Sciatic nerve (tissue), 2 donors: ENCODE measurements around the gene FSHB. TPM values are rescaled to one million over a fixed set of nuclear protein-coding genes. Genes with fewer than 3 reads are reported as not detected.
"Not testable (repeated sequence)": the region's sequence is repeated elsewhere in the genome, so short reads cannot be mapped to it uniquely, and the experiment has no call there.

Source experiments
- ATAC-seq: fragments of 200-7000 bp; cut with Tn5 transposase; one replicate; pipeline ENCODE4 v1.9.1; 2020; ENCODE audit warnings: mild to moderate bottlenecking, moderate library complexity
- DNase-seq: peaks from one replicate; pipeline ENCODE4 v3.0.0-alpha.2; 2020; ENCODE audit warnings: low spot score
- intact Hi-C: fragments of 100-400 bp; cut with DNase I; formaldehyde crosslinking; loops from one replicate; pipeline ENCODE4 v1.14.2; 2022
- total RNA-seq: library from RNA; stranded (reverse); fragmentation: NEBNext Ultra II Directional; extraction: Animal tissue kit (Norgen Biotek cat#: 25700); gene quantifications from one replicate; pipeline ENCODE4 v1.2.1, GENCODE V29; 2021
- donor health status: DM: no; HTN: no; CAD: no.
- donor health status: DM: no; HTN: no; CAD: no.

FSHB gene
- not detected for total RNA-seq

DNA sequence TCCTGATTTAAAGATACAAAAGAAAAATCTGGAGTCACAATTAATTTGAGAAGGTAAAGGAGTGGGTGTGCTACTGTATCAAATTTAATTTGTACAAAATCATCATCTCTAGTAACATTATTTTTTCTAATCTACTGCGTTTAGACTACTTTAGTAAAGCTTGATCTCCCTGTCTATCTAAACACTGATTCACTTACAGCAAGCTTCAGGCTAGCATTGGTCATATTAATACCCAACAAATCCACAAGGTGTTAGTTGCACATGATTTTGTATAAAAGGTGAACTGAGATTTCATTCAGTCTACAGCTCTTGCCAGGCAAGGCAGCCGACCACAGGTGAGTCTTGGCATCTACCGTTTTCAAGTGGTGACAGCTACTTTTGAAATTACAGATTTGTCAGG, at the start of gene FSHB:
Gene FSHB (plus strand): TSS at position 301 of the 400 bp plus-strand sequence. CDS start 889 bp downstream, outside the sequence.
- intact Hi-C loops, result no loop called here
- ATAC-seq, result no peak
- DNase-seq, result no peak

DNA sequence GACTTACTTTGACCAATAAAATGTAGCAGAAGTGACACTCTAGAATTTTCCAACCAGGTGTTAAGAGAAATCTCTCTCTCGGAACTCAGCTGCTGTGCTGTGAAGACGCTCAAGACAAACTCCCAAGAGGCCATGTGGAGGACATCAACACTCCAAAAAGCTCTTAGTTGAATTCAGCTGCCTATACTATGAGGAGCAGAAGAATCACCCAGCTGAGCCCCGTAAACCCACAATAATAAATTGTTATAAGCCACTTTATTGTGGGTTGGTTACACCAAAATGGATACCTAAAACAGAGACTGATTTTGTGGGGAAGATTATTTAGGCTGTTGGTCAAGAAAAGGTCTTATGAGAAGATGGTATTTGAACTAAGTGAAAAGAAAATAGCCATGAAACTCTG, 44.1 kb upstream of the FSHB start:
- intact Hi-C loops, result no loop called here
- ATAC-seq (no peak), DNase-seq (no peak)

DNA sequence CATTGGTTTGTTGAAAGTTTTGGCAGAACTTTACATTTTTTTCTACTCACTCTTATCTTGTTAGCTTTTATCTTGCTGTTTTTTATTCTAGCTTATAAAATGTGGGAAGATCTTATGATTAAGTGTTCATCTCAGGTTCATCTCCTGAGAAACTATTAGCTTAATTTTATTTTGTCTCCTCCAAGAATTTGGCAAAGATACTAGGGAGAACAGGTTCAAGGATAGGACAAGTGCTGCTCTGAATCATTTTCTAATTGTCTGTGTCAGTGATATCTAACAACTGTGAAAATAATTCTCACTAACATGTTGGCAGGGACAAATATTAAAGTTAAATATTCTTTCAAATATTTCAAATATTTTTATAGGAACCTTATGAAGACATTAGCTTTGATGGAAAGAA, 38.2 kb upstream of the FSHB start:
- no peak for DNase-seq
- ATAC-seq, result no peak
- intact Hi-C loops, result no loop called here

DNA sequence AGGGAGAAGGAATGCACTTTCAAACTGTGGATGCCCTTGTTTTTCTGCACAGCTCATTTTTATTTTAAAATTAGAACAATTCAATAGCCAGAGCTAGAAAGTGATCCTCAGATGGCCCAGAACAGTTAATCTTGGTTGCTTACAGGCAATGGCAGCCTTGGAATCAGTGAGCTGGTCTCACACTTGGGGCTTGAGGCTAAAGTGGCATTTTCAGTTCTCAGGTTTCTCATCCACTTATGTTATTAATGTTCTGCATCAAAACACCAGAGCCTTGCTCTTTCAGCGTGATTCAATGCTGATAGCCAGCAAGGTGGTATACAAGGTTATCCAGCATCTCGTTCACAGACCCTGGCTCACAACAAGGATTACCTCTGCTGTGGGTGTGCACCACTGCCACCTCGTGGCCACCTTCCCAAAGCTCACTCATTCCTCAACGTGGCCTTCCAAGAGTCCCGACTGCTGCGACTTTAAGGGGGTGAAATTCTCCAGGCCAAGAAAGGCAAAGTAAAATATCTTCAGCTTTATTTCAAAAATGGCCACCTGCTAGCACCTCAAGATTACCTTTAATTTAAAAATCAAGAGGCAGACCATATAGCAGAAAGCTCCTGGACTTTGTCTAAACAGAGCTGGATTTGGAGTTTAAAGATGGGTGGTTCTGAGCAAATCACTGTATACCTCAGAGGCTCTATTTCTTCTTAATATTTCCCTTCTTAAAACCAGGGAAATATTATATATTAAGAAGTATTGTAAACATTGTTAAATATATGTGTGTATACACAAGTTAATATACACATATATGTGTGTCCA, 34.2 kb upstream of the FSHB start:
- ATAC-seq, result peak; percentile 77
- intact Hi-C loops, result no loop called here
- peak; percentile 73 for DNase-seq

DNA sequence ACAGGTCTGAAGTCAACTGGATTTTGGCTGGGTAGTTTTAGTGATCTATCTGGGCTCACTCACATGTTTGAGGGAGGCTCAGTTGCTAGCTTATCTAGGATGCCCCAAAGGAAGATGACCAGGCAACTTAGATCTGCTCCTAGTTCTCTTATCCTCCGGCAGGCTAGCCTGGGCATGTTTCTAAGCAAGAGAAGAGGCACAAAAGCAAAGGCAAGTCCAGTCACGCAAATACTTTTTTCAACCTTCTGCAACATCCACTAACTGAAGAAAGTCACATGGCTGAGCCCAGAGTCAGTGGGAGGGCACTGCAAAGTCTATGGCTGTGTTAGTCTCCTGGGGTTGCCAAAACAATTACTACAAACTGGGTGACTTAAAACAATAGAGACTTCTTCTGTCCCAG, 32.9 kb upstream of the FSHB start:
- intact Hi-C loops, result no loop called here
- ATAC-seq, result no peak
- DNase-seq, result no peak

DNA sequence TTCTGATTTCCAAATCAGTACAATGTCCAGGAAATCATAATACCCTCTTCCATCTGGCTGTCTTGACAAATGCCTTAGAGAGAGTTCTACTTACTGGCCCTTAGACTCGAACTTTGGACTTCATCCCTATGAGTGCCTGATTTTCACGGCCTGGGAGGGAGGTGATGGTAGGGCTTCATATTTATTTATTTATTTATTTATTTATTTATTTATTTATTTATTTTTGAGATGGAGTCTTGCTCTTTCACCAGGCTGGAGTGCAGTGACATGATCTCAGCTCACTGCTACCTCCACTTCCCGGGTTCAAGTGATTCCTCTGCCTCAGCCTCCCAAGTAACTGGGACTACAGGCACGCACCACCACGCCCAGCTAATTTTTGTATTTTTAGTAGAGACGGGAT, 27.8 kb upstream of the FSHB start:
- DNase-seq, intact Hi-C loops, ATAC-seq: not testable (repeated sequence)

DNA sequence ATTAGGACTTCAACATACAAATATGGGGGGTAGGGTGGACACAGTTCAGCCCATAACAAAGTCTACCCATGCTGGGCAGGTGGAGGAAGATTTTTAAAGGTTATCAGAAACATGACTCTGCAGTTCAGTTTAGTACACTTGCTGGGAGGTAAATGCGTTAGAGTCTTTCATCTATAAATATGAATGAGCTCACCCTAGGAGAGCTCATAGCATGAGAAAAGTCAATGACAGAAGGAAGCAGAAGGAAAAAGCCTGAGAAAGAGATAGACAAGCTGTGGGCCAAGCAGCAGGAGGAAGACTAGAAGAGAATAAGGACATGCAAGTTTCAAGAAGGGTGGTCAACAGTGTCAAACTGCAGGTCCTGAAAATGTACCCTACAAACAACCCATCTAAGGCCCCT, 27.0 kb upstream of the FSHB start:
- DNase-seq (no peak), ATAC-seq (no peak)
- intact Hi-C loops, result no loop called here

DNA sequence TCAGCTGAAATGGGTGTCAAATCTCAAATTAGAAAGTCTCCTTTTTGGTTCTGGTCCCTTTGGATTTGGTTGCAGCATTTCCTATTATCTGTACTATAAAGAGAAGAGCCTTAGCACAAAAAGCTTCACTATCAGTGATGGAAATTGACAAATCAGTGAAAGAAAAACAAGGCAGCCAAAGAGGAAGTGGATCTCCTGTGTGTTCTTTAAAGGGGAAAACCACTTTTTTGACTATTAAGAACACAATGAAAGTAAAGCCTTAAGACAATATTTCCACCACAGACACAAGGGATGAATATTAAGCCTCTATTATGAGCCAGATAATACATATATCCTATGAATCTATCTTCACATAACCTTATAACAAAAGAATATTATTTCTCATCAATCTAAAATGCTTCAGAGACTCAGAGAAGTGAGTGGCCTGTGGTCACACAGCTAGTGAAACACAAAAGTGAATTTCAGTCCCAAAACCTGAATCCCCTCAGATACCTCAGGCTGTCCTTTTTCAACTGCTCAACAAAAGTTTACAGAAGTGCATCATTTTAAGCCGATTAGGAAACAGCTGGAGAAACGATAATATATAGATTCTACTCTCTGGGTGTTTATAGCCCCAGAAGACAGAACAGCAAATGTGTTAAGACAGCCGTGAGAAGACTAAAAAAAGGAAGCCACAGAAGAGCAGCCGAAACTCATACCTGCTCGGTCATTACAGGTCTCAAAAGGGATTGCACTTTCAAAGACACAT, 24.4 kb upstream of the FSHB start:
- DNase-seq (no peak), ATAC-seq (no peak)
- intact Hi-C loops, result no loop called here

DNA sequence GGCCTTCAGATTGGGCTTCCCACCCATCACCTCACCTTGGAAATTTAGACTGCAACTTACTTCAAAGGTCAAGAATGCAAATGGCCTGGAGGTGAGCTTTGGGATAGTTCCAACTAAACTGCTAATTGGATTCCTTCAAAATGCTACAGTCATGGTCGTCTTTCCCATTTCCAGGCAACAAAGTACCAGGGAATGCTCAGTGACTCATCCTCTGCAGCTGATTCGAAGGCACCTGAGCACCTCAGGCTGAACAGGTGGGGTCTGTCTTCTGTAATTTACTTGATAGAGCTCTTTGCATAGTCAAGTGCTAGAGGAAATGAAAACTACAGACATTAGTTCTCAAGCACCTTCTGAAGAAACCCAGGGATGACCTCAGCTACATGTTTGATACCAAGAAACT, 20.5 kb upstream of the FSHB start:
- DNase-seq (no peak), ATAC-seq (no peak)
- intact Hi-C loops, result no loop called here

DNA sequence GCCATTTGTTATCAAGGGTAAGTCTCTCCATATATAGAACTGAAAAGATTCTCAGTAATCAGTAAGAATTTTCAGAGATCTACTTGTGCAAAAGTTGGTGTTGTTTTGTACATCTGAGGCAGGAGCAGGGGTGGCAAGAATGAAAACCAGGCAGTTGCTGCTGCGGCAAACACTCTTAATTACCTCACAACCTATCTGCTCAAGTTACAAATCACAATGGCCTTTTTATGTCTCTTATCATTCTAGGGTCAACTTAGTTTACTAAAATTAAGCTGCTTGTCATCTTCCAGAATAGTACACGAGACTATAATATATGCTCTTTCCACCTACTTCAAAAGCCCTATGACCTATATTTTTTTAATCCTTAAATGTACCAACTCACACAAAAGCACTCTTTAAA, 14.3 kb upstream of the FSHB start:
- intact Hi-C loops, result no loop called here
- ATAC-seq, result no peak
- DNase-seq, result no peak

DNA sequence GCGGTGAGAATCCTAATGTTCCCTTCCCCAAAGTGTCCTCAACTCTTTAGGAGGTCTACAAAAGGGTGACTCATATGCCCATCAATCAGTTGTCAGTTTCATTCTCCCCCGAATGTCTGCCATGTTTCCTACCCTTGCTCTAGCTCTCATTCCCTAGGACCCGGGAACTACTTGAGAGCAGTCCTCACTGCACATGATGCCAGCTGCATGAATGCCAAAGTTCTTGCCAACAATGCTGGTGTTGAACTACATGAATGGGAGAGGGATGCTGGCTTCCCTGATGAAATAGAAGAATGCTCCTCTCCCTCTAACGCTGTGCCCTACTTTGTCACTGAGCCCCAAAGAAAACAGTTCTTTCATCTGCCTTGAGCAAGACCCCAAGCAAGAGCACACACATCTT, 12.5 kb upstream of the FSHB start:
- ATAC-seq (no peak), DNase-seq (no peak)
- intact Hi-C loops, result no loop called here

DNA sequence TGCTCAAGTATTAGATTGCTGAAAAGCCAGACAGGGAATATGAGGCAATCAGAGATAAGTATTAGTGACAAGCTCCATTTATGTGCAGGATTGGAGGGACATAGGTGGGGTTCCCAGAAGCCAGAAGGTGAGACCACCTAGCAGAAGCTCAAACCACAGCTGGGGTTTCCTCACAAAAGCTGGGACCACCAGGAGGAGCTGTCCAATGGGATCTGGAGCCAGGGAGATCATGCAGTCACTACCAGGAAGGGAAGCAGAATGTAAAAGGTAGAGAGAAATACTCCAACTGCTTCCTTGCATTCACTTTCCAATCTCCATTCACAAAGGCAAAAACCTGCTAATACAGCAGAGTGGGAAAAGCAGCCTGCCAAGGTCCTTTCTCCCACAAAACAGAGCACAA, 5.2 kb upstream of the FSHB start:
- intact Hi-C loops, result no loop called here
- ATAC-seq (no peak), DNase-seq (no peak)

DNA sequence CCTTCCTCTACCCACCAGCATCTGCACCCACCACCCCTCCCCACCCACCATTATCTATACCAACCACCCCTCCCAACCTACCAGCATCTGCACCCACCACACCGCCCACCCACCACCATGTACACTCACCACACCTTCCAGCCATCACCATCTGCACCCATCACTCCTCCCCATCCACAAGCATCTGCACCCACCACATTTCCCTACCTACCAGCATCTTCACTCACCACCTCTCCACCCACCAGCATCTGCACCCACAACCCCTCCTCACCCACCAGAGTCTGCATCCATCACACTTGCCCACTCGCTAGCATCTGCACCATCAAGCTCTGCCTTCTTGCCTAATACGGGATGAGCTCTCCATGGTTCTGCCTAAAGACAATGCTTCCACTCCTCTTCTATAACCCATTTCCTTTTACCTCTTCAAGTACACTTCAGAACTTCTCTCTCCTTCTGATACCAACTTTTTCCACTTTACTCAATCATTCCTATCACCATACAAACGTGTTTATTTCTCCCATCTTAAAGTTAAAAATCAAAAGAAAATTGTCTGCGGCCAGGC, 2.4 kb upstream of the FSHB start:
- ATAC-seq (no peak), DNase-seq (no peak)
- intact Hi-C loops, result no loop called here

DNA sequence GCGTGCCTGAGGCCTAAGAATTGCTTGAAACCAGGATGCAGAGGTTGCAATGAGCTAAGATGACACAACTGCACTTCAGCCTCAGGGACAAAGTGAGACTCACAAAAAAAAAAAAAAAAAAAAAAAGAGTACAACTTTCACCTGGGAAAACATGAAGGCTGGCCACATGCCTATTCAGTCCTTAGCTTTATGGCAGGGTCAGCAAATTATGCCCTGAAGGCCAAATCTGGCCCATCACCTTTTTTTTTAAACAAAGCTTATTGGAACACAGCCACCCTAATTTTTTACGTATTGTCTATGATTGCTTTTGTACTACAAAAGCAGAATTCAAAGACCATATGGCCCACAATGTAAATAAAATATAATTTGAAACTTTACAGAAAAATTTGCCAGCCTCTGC, 8.2 kb downstream of the FSHB start:
- DNase-seq (no peak), ATAC-seq (no peak)
- intact Hi-C loops, result no loop called here

DNA sequence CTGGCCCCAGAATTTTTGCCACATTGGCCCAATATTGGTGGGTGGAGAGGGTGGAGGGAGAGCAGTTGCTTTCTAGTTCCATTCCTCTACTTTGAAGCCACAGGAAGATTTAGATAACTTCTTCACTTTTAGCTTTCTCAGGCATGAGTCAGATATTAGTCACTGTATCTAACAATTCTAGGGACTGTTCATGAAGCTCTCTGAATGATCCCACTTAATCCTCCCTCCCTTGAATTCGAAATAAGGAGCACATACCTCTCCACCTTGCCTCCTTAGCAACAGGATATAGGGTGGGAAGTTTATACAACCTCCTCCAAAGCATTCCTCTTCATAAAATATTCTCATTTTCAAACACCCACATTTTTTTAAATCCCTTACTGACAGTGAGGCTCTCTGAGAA, 13.5 kb downstream of the FSHB start:
- no peak for DNase-seq
- intact Hi-C loops, result no loop called here
- no peak for ATAC-seq

DNA sequence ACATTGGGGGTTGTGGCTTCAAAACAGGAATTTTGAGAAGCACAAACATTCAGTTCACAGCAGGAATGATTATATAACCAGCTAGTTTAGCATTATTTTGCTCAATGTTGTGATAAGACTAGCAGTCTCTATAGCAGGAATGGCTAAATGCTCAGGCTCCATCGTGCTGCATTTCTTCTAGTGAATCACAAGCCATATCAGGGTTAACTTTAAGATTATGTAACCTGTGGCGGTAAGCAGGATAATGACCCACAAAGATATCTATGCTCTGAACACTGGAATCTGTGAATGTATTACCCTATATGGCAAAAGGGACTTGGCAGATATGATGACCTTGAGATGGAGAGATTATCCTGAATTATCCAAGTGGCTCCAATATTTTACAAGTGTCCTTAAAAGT, 14.8 kb downstream of the FSHB start:
- ATAC-seq (no peak), DNase-seq (no peak)
- intact Hi-C loops, result no loop called here

DNA sequence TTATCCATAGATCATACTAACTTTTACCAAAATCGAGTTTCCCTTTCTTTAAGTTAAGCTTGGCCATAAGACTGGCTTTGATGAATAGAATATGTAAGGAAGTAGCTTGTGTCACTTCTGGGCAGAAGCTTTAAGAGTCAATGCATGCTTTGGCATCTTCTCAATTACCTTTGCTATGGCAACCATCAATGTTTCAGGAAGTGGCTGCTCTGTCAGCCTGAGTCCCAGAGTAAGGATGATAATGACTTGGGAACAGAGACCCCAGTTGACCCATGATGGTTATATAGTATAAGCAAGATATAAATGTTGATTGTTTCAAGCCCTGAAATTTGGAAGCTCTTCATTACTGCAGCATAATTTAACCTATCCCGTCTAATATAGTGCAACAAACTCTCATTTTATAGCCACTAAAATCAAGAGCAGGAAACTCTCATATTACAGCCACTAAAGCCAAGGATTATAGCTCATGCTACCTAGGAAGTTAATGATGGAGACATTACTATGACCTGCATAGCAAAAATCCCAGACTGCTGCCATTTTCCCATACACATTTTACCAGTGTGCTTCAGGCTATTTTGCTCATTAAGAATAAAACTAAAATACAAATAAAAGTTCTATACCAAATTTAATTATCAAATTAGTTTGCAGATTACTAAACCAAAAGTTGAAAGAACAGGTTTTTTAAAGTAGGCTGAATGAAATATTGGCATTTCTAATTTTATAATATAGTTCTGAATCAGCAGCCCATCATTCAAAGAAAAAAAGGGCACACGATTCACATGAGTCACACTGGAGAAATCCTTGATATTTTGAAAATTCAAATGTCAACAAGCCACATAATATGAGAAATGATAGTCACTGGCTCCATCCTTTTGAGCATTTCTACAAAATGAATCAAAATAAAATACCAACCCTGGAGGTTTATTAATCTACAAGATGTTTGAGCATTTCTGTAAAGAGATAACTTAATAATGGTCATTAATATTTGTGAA, 23.8 kb downstream of the FSHB start:
- intact Hi-C loops, result no loop called here
- ATAC-seq (no peak), DNase-seq (no peak)

DNA sequence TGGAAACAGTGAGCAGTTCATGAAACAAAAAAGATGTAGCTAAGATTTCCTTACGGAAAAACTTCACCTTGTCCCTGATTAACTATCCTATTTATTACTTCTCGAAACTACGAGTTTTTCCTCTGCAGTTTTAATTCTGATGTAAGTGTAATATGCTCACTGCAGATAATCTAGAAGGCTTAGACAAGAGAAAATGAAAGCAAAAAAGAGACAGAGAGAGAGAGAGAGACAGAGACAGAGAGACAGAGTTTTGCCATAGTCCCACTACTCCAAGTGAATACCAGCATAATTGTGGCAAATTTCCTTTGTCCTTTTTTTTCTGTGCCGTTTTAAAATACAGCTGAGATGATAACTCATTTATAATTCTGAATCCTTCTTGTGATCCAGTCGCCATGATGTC, 24.8 kb downstream of the FSHB start:
- DNase-seq, result no peak
- no peak for ATAC-seq
- intact Hi-C loops, result no loop called here

DNA sequence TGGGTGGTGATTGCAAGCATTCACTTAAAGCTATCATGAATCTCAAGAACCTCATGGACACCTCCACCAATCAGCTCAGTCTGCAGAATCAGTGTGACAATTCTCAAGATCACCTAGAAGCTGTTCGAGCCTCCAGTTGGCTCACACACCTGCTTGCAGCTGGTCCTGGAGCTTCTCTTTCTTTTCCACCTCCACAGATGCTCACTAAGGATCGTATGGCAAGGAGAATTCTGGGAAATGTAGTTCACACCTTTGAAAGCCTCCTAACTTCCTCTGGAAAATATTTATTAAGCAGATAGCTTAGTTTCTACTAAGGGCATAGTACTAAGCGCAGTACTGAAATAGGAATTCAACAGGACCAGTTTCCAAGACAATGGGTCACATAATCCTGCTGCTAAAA, 26.2 kb downstream of the FSHB start:
- ATAC-seq (no peak), DNase-seq (no peak)
- intact Hi-C loops, result no loop called here
